Loucy (cell line): ENCODE measurements around the gene CXXC5.

Experiments
- CTCF ChIP-seq: fragments of 200-600 bp; sonication (generic); conservative IDR thresholded peaks from 2 replicates; pipeline ENCODE4 v1.5.1; 2014; ENCODE audit warnings: mild to moderate bottlenecking, antibody characterized with exemption, low read length
- EZH2phosphoT487 ChIP-seq: fragments of 200-600 bp; IDR thresholded peaks from 2 replicates; pipeline ENCODE4 v1.6.1; 2018; ENCODE audit warnings: antibody characterized with exemption, mild to moderate bottlenecking, moderate library complexity, borderline replicate concordance

GRCh38 chr5:139634541-139634940 is 13.6 kb upstream of the CXXC5 start:
- TF ChIP-seq EZH2phosphoT487 (no peak), CTCF (no peak)
